Endothelial cell of umbilical vein (primary cell): Measurements from ENCODE around the gene UBR3. TPM values are rescaled to one million over a fixed set of nuclear protein-coding genes. Genes with fewer than 3 reads are reported as not detected.

Source experiments
- BruUV-seq: library from RNA; stranded (reverse); fragments of 400-500 nt; replicated peaks from 2 replicates; lab custom pipeline; 2021; lab: Mats Ljungman, UMichigan
- CTCF ChIA-PET: fragments of 300-600, 350-600 bp; sonication (Branson Sonifier 250); formaldehyde crosslinking; loops from one replicate; lab custom pipeline; 2021; ENCODE audit warnings: antibody characterized with exemption, inconsistent platforms; lab: Charles Lee
- POLR2A ChIA-PET: fragments of 300-600, 350-600 bp; sonication (Branson Sonifier 250); formaldehyde crosslinking; loops from one replicate; lab custom pipeline; 2021; ENCODE audit warnings: antibody characterized with exemption, inconsistent platforms; lab: Charles Lee
- DNase-seq: peaks from one replicate; pipeline ENCODE4 v3.0.0-alpha.2; 2011; ENCODE audit warnings: low read depth, low spot score
- FAIRE-seq: peaks from 2 replicates; lab custom pipeline; 2011; peaks lifted over from hg19 to GRCh38; lab: Jason Lieb, UNC
- H2AFZ ChIP-seq: 2 replicates; pipeline ENCODE4 v1.6.0; 2012; ENCODE audit warnings: low read depth, low read length, control low read depth, inconsistent platforms
- H3K27ac ChIP-seq: 2 replicates; pipeline ENCODE4 v1.5.1; 2011; ENCODE audit warnings: low read depth, mild to moderate bottlenecking, control low read depth, low read length, moderate library complexity; ENCODE audit not compliant: insufficient read depth
- H3K27me3 ChIP-seq, 2 experiments: 2 replicates each; pipeline versions ENCODE4 v1.6.0 to v1.6.1; 2011; ENCODE audit warnings: low read length in 2 of 2, mixed read lengths in 1 of 2; ENCODE audit not compliant: control insufficient read depth in 2 of 2, insufficient read depth in 2 of 2
- H3K36me3 ChIP-seq, 2 experiments: 2 replicates in 1 of 2; 3 replicates in 1 of 2; pipeline ENCODE4 v1.5.1; 2011; ENCODE audit warnings: low read length in 2 of 2, mild to moderate bottlenecking in 1 of 2, moderate library complexity in 1 of 2; ENCODE audit not compliant: control insufficient read depth in 2 of 2, insufficient read depth in 2 of 2; ENCODE audit errors: extremely low read depth in 1 of 2
- H3K4me1 ChIP-seq: 3 replicates; pipeline ENCODE4 v1.5.1; 2011; ENCODE audit warnings: mild to moderate bottlenecking, low read length; ENCODE audit not compliant: control insufficient read depth, insufficient read depth; ENCODE audit errors: extremely low read depth
- H3K4me2 ChIP-seq: 2 replicates; pipeline ENCODE4 v1.6.1; 2011; ENCODE audit warnings: low read length, control low read depth, mixed read lengths; ENCODE audit not compliant: insufficient read depth
- H3K4me3 ChIP-seq, 3 experiments: fragments of 200-600 bp in 1 of 3; sonication (generic), shearing (Covaris generic) in 1 of 3; replicated peaks in 1 of 3; 2 replicates each; pipeline ENCODE4 v1.5.1; 2011 to 2016; ENCODE audit warnings: control low read depth in 3 of 3, low read length in 3 of 3, mild to moderate bottlenecking in 2 of 3, inconsistent platforms in 1 of 3, low read depth in 1 of 3, moderate library complexity in 1 of 3; ENCODE audit not compliant: insufficient read depth in 1 of 3
- H3K79me2 ChIP-seq: 2 replicates; pipeline ENCODE4 v1.6.0; 2012; ENCODE audit warnings: low read length, inconsistent platforms; ENCODE audit not compliant: control insufficient read depth, insufficient read depth
- H3K9ac ChIP-seq: replicated peaks from 2 replicates; pipeline ENCODE3; 2011; ENCODE audit warnings: low read length, control low read depth; ENCODE audit not compliant: insufficient read depth; ENCODE audit errors: extremely low read depth
- H3K9me1 ChIP-seq: replicated peaks from 3 replicates; pipeline ENCODE4 v1.6.0; 2011; ENCODE audit warnings: mild to moderate bottlenecking, low read length; ENCODE audit not compliant: control insufficient read depth, insufficient read depth; ENCODE audit errors: extremely low read depth
- H3K9me3 ChIP-seq: replicated peaks from 2 replicates; pipeline ENCODE4 v1.5.1; 2012; ENCODE audit warnings: low read length, inconsistent platforms; ENCODE audit not compliant: control insufficient read depth, insufficient read depth
- H4K20me1 ChIP-seq: replicated peaks from 2 replicates; pipeline ENCODE3; 2011; ENCODE audit warnings: mild to moderate bottlenecking, low read length; ENCODE audit not compliant: control insufficient read depth, insufficient read depth; ENCODE audit errors: extremely low read depth
- CTCF ChIP-seq, 2 donors: IDR thresholded peaks; 1 replicate in 1 of 2; 2 replicates in 1 of 2; pipeline ENCODE4 v1.5.1; 2011; ENCODE audit warnings: low read length in 2 of 2, mild to moderate bottlenecking in 2 of 2, moderate library complexity in 2 of 2, control low read depth in 1 of 2, inconsistent platforms in 1 of 2, low read depth in 1 of 2; ENCODE audit not compliant: insufficient read depth in 1 of 2; ENCODE audit errors: extremely low read depth in 1 of 2
- EZH2 ChIP-seq: IDR thresholded peaks from 2 replicates; pipeline ENCODE4 v1.6.1; 2012; ENCODE audit warnings: borderline replicate concordance, low read depth, mild to moderate bottlenecking, moderate library complexity, low read length, inconsistent platforms; ENCODE audit not compliant: severe bottlenecking
- FOS ChIP-seq: IDR thresholded peaks from 2 replicates; pipeline ENCODE4 v1.6.1; 2011; ENCODE audit warnings: mild to moderate bottlenecking, low read length, moderate library complexity, borderline replicate concordance; ENCODE audit not compliant: insufficient read depth
- GATA2 ChIP-seq: IDR thresholded peaks from 2 replicates; pipeline ENCODE4 v1.7.0; 2011; ENCODE audit warnings: low read depth, mild to moderate bottlenecking, moderate library complexity, mixed read lengths, low read length; ENCODE audit not compliant: insufficient read length, insufficient read depth
- JUN ChIP-seq: IDR thresholded peaks from 2 replicates; pipeline ENCODE4 v1.6.1; 2011; ENCODE audit warnings: borderline replicate concordance, low read depth; ENCODE audit not compliant: insufficient read length, insufficient read depth
- MAX ChIP-seq: IDR thresholded peaks from 2 replicates; pipeline ENCODE4 v1.6.1; 2011; ENCODE audit not compliant: insufficient read depth, insufficient read length
- MYC ChIP-seq: IDR thresholded peaks from one replicate; pipeline ENCODE4 v1.6.1; 2011; ENCODE audit warnings: mild to moderate bottlenecking, low read depth, low read length
- POLR2A ChIP-seq: IDR thresholded peaks from 2 replicates; pipeline ENCODE4 v1.6.1; 2012; ENCODE audit warnings: low read depth, mild to moderate bottlenecking, control low read depth, low read length
- POLR2AphosphoS5 ChIP-seq: IDR thresholded peaks from 2 replicates; pipeline ENCODE4 v1.6.1; 2012; ENCODE audit warnings: low read depth, mild to moderate bottlenecking, control low read depth, low read length, moderate library complexity; ENCODE audit not compliant: insufficient read depth
- dilution Hi-C: fragments of 300-500 bp; cut with MboI; formaldehyde crosslinking; loops from one replicate; pipeline ENCODE4 v1.15.0; 2019; ENCODE audit warnings: low sequenced_read_pairs; ENCODE audit not compliant: extremely low pct_ligation_motif_present
- intact Hi-C: fragments of 100-400 bp; cut with micrococcal nuclease; formaldehyde crosslinking; loops from one replicate; pipeline ENCODE4 v1.10.0; 2022
- polyA plus RNA-seq, 4 experiments: library from polyadenylated mRNA; depleted of rRNA in 3 of 4; stranded (reverse) in 3 of 4; unstranded in 1 of 4; fragments of >200 nt; gene quantifications; 2 replicates each; pipeline versions ENCODE4 v1.2.1 to v1.2.3, GENCODE V29; 2011 to 2012; ENCODE audit warnings: missing spikeins in 1 of 4
- total RNA-seq: library from RNA; stranded (reverse); gene quantifications from 2 replicates; pipeline ENCODE4 v1.2.3, GENCODE V29; 2021

UBR3 gene
- total and polyA plus RNA-seq, 2 donors (not counting 3 experiments of a cell fraction or from before 2014, with no cell fraction given): 5.3 to 27.5 TPM

GRCh38 chr2:169895294-169895985, 68.2 kb downstream of the UBR3 start:
- FAIRE-seq: no peak
- Histone ChIP-seq H2AFZ (no peak overlapping the region), H3K4me2 (no peak overlapping the region), H3K27ac (no peak overlapping the region), H4K20me1 (no peaks in the 10 kb centered on the region), H3K9ac (no peak overlapping the region), H3K4me1 (no peaks in the 10 kb centered on the region), H3K9me1 (no peaks in the 10 kb centered on the region), H3K4me3 (no peak overlapping the region), H3K9me3 (no peaks in the 10 kb centered on the region), H3K36me3 (no peaks in the 10 kb centered on the region), H3K79me2 (no peaks in the 10 kb centered on the region), H3K27me3 (no peaks in the 10 kb centered on the region)
- TF ChIP-seq FOS (no peak), MYC (no peak), GATA2 (no peak), EZH2 (no peak), POLR2AphosphoS5 (no peak)
- dilution Hi-C loops (no loop called here), intact Hi-C loops (no loop called here)
- CTCF ChIA-PET: interaction anchor here (1.2 kb wide), 1 partner anchor 26 kb away, joined by 3 read pairs; no protein-coding TSS in a partner anchor
- BruUV-seq: no TSS peak
- POLR2A ChIA-PET: no interaction called here
- DNase-seq: no peak

DNA sequence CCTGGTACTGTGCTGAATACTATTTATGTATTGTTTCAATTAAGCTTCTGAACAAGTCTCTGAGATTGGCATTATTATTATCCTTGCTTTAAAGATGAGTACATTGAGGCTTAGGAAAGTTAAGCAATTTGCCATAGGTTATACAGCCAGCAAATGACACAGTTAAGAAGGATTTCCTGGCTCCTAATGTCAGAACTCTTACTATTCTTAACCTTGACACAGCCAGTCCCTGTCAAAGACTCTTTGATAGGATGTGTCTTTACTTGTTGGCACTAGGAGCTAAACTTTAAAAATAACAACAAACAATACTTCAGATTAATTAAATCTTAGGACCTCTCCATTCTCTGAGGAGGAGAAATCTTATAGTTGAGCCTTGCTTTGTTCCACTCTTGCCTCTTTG, 70.6 kb downstream of the UBR3 start:
- no peak for DNase-seq
- Histone ChIP-seq H3K4me3 (no peak overlapping the region), H2AFZ (no peak overlapping the region), H3K9me3 (no peaks in the 10 kb centered on the region), H3K9ac (no peak overlapping the region), H3K27ac (no peak overlapping the region), H3K4me1 (no peaks in the 10 kb centered on the region), H3K9me1 (no peaks in the 10 kb centered on the region), H3K27me3 (no peaks in the 10 kb centered on the region), H4K20me1 (no peaks in the 10 kb centered on the region), H3K36me3 (no peaks in the 10 kb centered on the region), H3K79me2 (no peaks in the 10 kb centered on the region), H3K4me2 (no peak overlapping the region)
- TF ChIP-seq POLR2A: no peak
- no peak for TF ChIP-seq MYC
- no peak for TF ChIP-seq FOS
- TF ChIP-seq MAX: no peak
- TF ChIP-seq JUN: no peak
- no peak for TF ChIP-seq EZH2
- no peak for TF ChIP-seq GATA2
- TF ChIP-seq POLR2AphosphoS5: no peak
- TF ChIP-seq CTCF (IDR thresholded peaks at IDR 0.05; ENCODE audit: extremely low read depth in 1 of 2, insufficient read depth in 1 of 2, low read depth in 1 of 2, low read length in 2 of 2): no peak
- dilution Hi-C loops (no loop called here), intact Hi-C loops (no loop called here)
- BruUV-seq: no TSS peak
- POLR2A ChIA-PET: no interaction called here
- no peak for FAIRE-seq
- CTCF ChIA-PET: interaction anchor here (0.5 to 1.1 kb wide), 3 partner anchors 30 to 135 kb away, joined by 3 to 4 read pairs (median 4); no protein-coding TSS in a partner anchor
